GM18873 (cell line): ENCODE measurements around the gene ASXL3.

Source experiments
- ATAC-seq: cut with Tn5 transposase; IDR thresholded peaks from one replicate; pipeline ENCODE4 v1.9.1; 2021; ENCODE audit warnings: mild to moderate bottlenecking, moderate library complexity, moderate number of reproducible peaks; ENCODE audit not compliant: unreplicated experiment, low FRiP score

ASXL3 gene

DNA sequence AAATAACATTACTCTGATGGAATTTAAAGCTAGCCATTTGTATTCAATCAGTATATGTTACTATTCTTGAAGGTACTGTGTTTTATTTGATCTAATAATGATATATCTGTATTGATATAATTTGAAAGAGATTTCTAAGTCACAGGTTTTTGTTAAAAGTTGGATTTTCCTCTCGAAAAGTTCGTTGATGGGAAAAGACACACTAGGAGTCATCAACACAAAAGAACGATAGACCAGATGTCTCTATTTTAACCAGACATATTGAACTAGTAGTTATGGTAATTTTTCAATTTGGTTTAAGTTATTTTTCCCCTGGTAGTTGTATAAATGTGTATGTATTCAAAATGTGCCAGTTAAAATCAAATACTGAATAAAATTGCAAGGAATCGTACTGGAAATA, 2.5 kb downstream of the ASXL3 start:
- no peak for ATAC-seq

DNA sequence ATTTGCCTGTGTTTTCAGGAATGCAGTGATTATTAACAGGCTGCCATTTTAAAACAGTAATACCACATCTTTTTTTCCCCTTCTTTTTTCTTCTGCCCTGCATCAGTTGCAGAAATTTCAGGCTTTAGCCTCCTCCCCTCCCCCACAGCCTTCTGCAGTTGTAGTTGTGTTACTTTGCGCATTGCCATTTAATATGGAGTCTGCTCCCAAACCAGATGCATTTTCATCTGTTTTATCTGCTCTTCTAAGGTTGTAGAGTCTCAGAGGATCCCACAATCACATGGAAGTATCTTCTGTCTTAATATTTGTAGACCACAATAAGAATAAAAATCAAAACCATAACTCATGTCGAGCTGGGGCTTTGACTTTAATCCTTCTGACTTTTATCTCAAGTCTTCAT, 3.8 kb downstream of the ASXL3 start:
- ATAC-seq = no peak

DNA sequence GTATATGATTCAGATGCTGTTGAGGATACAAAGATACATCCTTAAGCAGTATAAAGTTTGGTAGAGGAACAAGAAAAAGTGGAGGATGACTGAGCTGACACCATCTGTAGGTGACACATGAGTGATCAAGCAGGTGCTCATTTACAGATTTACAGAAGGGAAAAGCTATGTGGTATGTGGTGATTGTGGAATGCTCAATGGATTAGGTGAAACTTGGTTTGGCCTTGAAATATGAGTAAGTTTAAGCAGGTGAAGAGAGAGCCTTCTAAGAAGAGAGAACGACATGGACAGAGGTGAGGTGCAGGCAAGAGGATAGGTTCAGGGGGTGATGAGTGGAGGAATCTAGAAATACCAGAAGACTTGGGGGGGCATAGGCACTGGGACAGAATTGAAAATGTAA, 5.9 kb downstream of the ASXL3 start:
- ATAC-seq = no peak

DNA sequence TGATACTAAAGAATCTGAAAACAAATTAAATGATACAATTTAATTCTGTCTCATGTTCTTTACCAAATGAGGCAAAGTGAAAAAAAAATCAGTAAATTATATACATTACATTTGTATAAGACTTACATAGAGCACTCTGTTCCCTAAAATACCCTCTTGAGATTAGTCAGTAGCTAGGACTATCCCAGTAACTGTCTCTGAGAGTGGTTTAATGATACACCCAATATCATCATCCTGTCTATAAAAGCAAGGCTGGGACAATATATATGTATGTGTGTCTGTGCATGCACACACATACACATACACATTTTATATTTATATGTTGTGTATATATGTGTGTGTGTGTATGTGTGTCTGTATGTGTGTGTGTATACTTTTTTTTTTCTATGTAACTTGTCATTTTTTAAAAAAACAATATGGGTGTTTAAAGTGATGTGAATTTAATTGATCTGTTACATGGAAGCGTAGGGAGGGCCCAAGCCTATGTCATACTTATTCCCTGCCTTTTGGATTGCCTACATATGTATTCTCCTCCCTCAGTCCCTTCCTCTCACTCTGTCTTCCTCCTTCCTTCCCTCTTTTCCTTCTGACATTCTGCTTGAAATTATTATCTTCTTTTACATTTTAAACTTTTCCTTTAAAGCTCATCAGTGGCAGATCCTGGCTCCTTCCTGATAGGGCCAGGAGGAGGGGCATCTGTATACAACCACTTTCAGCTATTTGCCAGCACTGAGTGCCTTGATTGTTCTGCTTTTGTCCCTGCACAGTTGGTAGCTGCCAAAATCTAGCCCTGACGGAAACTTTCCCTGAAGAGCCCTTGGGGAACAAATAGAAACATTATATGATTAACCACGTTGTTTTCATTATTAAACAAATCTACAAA, 6.8 kb downstream of the ASXL3 start:
- ATAC-seq = no peak

DNA sequence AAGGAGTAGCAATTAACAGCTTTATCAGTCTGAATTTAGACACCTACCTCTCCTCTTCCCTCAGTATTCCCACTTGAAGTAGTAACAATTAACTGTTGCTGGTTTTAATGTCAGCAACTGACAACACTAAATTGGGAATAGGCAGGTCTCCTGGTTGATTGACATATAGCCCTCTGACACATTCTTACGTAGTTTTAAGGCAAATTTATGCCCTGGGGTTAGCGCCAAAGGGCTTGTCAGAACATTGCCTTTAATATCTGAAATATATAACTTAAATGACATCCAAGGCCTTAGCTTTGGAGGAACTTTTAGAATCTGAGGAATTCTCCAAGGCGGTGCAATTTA, 7.4 kb downstream of the ASXL3 start:
- no peak for ATAC-seq

DNA sequence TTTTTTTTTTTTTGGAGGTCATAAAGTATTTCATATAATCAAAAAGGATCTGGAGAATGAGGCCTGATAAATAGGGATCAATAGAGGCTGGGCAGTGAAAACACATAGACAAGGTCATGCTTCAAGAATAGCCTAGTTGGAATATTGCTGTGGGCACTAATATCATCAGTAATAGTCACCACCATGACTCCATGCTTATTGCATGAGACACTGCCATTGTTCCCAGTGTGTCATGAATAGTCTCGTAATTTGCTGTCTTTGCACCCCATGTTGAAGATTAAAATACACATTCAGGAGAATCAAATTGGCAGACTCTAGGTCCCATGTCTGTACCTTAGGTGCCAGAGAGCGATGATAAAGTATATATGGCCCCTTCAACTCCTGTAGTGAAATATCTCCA, 10.3 kb downstream of the ASXL3 start:
- ATAC-seq = no peak

DNA sequence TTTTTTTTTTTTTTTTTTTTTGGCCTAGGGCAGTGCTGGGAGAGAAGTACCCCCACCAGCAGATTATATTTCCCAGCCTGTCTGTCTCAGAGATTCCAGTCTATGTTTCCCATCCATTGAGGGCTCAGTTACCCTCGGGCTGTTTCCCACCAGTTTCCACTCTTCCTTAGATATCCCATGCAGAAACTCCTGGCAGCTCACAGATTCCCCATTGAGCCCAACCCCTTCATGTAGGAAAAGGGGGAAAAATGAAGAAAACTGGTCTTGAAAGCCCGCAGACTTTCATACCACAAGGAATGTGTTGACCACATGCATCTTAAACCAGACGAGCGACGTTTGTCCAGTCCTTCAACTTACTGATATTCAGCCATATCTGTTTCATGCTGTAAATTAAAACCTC, 15.2 kb downstream of the ASXL3 start:
- no peak for ATAC-seq

DNA sequence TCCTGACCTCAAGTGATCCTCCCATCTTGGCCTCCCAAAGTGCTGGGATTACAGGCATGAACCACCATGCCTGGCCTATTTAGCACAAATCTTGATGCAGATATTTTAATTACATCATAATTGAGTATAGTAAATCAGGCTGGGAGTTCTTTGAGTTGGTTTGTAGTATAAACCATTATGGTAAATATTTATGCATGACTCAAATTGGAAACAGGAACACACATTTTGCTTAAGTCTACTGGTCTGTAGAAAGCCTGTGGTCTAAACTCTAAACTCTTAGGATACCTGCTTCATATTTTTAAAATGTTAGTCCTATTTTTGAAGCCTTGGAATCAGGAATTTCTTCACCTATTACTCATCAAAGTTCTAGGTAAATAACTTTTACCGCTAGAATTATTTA, 16.8 kb downstream of the ASXL3 start:
- ATAC-seq = no peak

DNA sequence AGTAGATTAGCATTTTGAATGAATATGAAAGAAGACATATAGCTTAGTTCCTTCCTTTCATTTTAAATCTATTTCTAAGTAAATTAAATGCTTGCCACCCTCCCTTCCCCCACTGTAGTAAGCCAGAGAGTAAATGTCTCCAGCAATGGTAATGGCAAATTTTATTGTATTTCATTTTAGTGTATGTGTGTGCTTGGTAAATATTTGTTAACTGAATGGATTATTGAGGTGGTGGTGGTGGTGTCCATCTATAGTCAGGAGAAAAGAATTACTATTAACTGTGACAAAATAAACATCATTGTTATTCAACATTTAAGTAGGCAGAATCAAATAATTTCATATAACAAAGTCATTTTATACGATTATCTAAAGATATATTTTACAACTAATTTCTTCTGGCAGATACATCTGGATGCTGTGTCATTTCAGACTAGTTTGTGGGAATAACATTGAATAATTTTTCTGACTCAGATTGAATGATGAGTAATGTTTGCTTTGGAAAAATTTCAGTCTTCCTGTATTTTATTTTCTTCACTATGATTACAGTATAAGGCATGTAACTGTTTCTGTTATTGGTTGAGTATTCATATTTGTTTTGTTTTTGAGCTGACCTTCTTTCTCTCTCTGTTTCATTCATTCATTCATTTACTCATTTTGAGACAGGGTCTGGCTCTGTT, 18.3 kb downstream of the ASXL3 start:
- no peak for ATAC-seq

DNA sequence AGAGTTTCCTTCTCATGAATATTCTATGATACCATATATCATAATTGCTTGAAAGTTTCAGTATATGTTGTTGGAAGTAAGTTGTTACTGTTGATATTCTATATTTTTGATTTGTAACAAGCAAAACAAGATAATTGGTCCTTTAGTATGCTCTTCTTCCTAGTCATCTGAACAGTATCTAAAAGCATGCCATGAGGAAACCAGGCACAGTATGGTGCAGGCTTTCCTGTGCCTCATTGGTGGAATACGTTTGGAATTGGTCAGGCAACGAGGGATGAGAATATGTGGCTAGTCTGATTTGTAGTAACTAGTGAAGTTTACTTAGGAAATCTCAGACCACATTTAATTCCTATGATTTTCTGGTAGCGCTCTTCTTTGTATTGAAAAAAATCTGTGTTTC, 22.8 kb downstream of the ASXL3 start:
- ATAC-seq = no peak

DNA sequence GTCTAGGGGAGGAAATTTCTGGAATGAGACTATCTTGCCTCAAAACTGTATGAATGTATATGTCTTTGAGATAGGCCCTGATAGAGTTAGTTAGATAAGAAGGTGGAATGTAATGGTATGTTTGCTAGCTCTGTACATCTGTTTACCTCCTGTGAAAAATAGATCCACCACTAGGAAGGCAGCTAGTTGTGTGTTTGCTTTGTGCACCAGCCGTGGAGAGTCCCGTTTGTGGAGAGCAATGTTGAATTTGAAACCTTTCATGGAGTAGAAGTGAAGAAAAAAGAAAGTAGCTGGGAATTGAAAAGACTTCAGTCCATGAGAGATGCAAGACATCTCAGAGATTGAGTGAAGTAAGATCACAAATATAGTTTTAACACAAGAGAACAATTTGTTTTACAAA, 25.4 kb downstream of the ASXL3 start:
- ATAC-seq = no peak

DNA sequence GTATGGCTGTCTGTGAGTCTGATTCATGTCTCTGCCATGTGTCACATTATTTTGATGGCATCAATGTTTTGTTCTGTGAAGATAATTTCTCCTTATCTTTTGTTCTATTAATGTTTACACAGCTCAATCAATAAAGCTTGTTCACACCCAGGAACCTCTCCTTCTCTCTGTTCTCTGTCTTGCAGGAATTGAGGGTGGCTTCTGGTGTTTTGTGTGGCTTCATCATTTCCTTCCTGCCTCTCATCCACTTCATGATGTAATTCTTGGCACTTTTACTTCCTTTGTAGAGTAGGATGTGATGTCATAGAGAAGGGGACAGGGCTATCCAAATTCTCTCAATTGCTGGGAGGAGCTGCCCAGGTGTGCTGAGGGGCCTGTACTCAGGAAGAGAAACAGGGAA, 27.2 kb downstream of the ASXL3 start:
- ATAC-seq = no peak

DNA sequence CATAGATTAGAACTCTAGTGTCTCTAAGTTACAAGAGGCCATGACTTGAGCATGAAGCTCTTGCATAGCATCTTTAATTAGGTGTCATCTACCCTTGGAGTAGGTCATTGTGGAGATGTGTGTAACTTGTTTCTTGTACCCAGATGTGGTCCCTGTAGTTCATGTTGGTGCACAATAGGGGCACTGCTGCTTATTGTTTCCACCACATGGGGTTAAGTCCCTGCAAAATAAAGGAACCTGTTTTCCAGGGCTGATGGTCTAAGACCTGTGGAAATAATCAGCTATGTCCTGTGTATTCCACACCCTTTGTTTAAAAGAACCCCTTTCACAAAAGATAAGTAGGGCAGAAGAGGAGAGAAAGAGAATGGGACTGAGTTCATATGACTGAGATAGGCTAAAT, 28.6 kb downstream of the ASXL3 start:
- no peak for ATAC-seq

DNA sequence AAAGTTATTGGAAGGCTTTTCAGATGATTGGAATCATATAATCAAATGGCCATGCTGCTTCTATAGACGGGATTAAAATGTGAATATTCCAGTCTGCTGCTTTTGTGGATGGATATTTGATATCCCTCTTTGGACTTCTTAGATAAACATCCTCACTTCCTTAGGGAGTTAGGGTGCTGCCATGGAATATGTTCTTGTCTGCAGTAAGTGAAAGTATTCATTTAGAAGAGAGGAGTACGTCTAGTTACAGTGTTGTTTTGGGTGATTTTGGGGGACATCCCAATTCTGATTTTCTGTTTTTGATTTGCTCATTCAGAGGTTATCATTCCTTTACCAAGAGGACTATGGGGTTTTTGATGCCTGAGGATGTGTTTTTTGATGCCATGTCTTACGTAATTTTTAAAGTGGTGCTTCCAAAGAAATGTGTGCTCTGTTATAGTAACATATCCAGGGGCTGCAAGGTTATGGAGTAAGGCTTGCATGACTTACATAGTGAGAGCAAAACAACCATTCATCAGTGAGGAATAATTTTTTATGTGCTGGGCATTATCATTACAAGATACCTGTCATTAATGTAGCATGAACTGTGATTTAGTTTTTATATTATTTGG, 33.6 kb downstream of the ASXL3 start:
- no peak for ATAC-seq

DNA sequence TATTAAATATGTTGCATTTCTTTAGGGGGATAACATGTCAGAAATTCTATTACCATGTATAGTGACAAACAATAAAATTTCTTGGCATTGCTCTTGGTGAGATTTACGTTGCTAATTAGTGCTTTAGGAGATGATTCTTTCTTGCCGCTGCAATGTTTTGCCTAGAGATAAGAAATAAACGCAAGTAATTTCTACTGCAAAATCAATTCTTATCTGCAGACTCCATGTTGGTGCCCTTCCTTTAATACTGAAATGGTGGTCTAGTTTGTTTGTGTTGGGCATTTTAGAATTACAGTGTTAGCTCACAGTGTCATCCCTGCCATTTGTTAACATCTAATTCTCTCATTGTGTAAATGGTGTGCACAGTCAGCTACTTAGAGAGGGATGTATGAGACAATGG, 34.6 kb downstream of the ASXL3 start:
- no peak for ATAC-seq

DNA sequence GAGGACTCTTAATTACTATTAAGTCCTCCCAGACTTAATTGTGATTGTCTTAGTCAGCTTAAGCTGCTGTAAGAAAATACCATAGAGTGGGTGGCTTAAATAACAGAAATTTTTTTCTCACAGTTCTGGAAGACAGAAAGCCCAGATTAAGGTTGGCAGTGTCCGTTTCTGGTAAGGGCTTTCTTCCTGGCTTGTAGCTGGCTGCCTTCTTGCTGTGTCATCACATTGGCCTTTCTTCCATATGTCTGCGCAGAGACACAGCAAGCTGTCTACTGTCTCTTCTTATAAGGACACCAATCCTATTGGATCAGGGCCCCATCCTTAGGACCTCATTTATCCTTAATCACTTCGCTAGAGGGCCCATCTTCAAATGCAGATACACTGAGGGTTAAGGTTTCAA, 38.5 kb downstream of the ASXL3 start:
- ATAC-seq = no peak

DNA sequence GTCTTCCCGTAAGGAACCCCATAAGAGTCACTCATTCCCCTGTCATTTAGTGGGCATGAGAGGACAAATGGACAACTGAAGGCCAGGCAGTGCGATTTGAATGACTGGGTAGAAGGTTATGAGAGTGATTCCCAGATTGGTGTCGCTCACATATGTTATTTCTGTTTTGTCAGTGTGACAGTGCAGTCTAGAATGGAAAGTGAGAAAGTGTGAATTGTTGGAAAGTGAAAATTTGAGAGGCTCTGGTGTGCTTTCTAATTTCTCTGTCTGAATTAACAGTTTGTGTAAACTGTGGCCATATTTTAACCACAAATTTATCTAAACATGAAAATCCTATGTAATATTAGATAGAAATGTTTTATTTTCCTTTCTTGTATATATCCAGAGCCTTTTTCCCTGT, 49.1 kb downstream of the ASXL3 start:
- ATAC-seq = no peak

DNA sequence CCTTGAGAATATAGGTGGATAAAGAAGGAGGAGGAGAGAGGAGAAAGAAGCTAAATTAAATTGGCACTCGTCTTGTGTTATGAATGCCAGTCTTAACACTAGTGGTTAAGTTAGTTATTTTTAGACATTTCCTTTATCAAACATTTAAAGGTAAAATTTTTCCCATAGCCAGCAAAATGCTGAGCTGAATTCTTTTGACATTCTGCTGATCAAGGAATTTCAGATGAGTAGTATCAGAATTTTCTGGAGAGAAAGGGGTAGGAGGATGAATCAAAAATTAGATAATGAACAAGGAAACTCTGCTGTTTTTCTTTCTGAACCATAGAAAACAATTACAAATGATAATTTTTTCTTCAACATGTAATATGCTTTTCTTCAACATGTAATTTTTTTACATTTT, 52.5 kb downstream of the ASXL3 start:
- ATAC-seq = no peak

DNA sequence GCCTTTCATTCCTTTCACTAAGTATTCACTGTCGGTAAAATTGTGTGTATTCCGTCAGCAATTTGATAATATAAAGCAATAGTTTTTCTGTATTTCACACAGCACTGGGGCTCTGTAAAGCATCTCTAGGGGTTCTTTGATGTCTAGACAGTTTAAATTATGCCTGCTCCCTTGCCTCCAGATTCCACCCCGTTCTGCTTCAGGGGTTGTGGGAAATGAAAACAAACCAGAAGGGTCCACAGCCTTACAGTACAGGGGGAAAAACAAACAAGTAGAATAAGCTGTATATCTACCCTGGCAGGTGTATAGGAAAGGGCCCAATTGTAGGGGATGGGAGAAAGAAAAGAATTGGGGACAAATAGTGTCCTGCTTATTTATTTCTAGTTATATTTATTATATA, 63.1 kb downstream of the ASXL3 start:
- no peak for ATAC-seq

DNA sequence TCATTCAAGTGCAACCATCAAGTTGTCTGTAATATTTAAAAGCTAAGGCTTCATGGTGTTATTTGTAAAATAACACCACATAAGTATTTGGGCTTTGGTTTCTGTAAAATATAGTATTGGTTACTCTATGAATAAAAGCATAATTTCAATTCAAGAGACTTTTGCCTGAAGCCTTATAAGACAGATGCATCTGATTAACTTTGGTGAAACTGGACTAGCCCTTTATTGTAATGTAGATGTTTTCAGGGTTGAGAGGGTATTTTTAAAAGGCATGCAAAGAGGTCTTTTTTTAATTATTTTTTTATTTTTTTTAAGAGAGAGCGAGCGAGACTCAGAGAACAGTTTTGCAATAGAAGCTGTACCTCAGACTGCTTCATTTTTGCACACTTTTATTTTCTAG, 66.5 kb downstream of the ASXL3 start:
- ATAC-seq = no peak

DNA sequence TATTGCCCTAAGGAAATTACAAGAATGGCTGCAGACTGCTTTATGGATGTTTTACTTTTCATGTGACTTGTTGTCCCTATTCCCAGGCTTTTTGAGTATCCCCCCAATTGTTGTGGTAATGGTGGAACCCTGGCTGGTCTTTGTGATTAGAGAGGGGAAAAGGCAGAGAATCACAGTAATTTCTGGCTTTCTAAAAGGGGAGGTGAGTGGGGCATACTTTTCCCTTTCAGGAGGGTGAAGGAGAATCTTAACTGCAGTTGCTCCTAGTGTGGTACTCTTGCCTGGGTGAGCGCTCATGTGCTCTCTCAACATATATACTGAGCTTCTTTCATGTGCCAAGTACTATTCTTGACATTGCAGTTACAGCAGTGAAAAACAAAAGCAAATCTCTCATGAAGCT, 69.3 kb downstream of the ASXL3 start:
- ATAC-seq = no peak

DNA sequence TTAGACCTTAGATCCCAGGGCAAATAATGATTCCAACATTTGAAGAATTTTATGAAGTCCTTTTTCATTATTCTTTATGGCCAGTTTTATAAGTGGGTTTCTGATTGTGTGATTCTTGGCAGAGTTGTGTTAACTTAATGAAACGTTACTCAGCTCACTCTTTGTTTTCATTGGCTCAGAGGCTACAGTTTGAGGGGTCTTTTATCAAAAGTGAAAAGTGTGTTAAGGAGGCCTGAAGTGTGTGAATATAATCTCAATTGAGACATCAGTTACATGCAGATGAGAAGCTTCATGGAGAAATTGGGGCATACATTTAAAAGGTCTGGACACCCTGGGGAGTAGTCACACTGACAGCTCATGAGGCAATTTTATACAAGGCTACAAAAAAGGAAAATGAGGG, 74.6 kb downstream of the ASXL3 start:
- ATAC-seq = no peak
